Measurements from ENCODE around the gene SOX15.

The SOX15 gene

GRCh38 chr17:7556627-7557026 lies 33.3 kb downstream of the SOX15 start:
- DNase-seq: no peak

GRCh38 chr17:7555320-7555948 lies 34.5 kb downstream of the SOX15 start:
- no peak for DNase-seq

- DNase-seq: no peak
Measured at GRCh38 chr17:7553356-7553755, 36.5 kb downstream of the SOX15 start.

DNA sequence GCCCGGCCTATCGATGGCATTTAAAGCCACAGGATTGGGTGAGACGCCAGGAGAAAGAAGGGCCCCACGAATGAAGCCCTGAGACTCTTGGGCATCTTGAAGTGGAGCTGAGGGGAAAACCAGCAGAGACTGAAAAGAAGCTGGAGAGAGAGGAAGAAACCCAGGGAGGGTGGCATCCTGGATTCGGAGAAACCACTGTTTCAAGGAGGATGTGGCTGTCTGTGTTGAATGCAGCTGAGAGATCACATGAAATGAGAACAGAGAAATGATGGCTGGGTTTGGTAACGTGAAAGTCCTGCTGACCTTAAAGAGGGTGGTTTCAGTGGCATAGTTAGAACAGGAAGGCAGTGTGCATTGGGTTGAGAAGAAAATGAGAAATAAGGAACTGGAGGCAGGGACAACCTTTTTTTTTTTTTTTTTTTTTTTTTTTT lies 37.3 kb downstream of the SOX15 start:
- peak; percentile 34 for DNase-seq

GRCh38 chr17:7551396-7551795 lies 38.5 kb downstream of the SOX15 start:
- no peak for DNase-seq

- DNase-seq: no peak
Measured at GRCh38 chr17:7550344-7550743, 39.5 kb downstream of the SOX15 start.

DNA sequence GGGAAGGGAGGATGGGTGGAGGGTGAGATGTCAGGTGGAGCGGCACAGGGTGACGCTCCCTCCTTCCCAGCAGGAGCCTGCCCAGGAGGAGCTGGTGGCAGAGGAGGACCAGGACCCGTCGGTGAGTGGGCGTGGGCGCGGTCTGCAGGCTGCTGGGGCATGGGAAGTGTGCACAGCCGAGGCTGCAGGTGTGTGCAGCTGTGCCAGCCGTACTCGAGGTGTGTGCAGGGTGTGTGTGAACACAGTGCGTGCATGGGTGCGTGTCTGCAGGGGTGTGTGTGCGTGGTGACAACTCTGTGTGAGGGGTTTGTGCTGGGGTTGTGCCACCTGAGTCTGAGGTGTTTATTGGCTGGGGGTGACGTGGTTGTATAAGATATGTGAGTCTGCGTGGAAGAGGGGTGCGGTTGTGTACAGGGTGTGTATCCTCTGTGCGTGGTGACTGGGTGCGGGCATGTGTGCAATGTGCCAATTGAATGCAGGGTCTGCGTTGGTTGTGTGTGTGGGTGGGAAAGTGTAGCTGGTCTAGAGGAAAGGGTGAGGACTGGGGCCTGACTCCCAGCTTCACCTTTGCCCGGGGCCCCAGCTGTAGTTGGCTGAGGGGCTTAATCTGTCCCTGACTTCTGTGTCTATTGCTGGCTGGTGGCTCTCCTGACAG lies 40.4 kb downstream of the SOX15 start:
- peak; percentile 45 for DNase-seq

- peak; percentile 57 for DNase-seq
Measured at GRCh38 chr17:7548585-7549400, 41.1 kb downstream of the SOX15 start, which contains the start of gene TNFSF12. TNFSF12 (plus strand) TSS chr17:7549058; CDS start chr17:7549154, 96 bp downstream.

- no peak for DNase-seq
Measured at GRCh38 chr17:7544911-7545310, 45.0 kb downstream of the SOX15 start.

GRCh38 chr17:7541074-7541621 lies 48.7 kb downstream of the SOX15 start:
- no peak for DNase-seq

GRCh38 chr17:7538891-7539545 lies 50.9 kb downstream of the SOX15 start:
- DNase-seq: no peak
